GM19328 (cell line): ENCODE data around the gene BROX.
A peak's percentile ranks its signal among the peaks of the same experiment; 100 is the strongest.

ENCODE experiments used
- ATAC-seq: cut with Tn5 transposase; IDR thresholded peaks from one replicate; pipeline ENCODE4 v1.9.1; 2021; ENCODE audit warnings: mild to moderate bottlenecking, moderate library complexity; ENCODE audit not compliant: unreplicated experiment

Gene BROX

DNA sequence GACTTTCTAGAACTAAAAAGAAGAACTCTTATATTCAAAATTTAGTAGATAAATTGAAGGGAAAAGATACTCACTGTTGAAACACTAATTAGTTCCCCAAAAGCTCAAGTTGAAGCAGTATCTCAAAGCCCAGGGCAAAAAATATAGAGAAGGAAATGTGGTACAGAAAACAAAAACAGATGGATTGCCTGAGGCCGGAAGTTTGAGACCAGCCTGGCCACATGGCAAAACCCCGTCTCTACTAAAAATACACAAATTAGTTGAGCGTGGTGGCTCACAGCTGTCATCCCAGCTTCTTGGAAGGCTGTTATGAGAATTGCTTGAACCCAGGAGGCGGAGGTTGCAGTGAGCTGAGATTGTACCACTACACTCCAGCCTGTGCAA, 60.6 kb downstream of the BROX start:
- ATAC-seq = peak; percentile 86

DNA sequence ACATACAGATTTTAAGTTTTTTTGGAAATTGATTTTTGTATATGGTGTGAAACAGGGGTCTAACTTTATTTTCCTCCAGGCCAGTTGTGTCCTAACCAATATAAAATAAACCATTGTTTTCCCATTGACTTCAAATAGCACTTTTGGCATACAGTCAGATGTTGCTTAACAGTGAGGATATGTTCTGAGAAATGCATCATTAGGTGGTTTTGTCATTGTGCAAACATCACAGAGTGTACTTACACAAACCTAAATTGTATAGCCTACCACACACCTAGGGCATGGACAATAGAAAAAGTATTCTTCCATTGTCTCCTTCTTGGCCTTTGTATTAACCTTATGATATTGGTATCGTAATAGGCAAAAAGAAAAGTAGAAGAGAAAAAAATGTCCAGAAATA, 65.1 kb downstream of the BROX start:
- no peak for ATAC-seq

DNA sequence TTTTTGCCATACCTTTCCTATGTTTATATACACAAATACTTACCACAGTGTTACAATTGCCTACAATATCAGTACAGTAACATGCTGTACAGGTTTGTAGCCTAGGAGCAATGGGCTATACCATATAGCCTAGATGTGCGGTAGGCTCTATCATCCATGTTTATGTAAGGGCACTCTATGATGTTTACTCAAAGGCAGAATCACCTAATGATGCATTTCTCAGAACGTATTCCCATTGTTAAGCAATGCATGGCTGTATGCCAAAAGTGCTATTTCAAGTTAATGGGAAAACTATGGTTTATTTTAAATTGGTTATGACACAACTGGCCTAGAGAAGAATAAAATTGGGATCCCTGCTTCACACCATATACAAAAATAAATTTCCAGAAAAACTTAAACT, 65.6 kb downstream of the BROX start:
- ATAC-seq = no peak

DNA sequence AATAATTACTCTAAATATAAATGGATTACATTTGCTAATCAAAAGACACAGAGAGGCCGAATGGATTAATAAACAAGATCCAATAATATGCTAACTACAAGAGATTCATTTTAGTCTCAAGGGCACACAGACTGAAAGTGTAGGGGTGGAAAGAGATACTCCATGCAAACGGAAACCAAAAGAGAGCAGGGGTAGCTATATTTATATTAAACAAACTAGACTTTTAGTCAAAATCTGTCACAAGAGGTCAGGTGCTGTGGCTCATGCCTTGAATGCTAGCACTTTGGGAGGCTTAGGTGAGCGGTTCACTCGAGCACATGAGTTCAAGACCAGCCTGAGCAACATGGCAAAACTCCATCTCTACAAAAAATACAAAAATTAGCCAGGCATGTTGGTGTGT, 68.9 kb downstream of the BROX start:
- ATAC-seq = no peak

DNA sequence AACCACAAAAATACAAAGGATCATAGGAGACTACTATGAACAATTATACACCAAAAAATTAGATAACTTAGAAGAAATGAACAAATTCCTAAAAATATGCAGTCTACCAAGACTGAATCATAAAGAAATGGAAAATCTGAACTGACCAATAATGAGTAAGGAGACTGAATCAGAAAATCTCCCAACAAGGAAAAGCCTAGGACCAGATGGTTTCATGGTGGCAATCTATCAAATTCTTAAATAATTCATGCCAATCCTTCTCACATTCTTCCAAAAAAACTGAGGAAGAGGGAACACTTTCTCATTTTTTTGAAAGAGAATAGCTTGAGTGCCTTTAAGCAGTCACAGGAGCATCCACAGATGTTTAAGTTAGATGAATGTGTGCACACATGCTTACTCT, 70.7 kb downstream of the BROX start:
- ATAC-seq = no peak

DNA sequence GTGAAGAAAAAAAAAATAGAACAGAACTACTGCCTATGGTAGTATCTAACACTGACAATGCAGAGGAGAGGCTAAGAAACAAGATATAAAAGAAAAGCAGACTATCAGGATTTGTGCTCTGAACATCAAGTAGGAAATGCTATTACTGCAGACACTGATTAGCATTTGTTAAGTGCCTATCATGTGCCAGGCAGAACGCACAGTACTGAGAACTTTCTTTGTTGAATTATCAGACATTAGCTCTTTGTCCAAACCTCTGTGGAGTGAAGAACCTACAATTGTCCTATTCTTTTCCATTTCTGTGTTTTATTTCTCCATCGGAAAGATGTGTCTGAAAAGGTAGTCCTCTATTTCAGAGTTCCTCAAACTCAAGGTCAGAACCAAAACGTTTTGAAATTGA, 72.0 kb downstream of the BROX start:
- ATAC-seq = no peak
